Measurements from ENCODE around the gene NTN1.

- TF ChIP-seq, protein P1, sequence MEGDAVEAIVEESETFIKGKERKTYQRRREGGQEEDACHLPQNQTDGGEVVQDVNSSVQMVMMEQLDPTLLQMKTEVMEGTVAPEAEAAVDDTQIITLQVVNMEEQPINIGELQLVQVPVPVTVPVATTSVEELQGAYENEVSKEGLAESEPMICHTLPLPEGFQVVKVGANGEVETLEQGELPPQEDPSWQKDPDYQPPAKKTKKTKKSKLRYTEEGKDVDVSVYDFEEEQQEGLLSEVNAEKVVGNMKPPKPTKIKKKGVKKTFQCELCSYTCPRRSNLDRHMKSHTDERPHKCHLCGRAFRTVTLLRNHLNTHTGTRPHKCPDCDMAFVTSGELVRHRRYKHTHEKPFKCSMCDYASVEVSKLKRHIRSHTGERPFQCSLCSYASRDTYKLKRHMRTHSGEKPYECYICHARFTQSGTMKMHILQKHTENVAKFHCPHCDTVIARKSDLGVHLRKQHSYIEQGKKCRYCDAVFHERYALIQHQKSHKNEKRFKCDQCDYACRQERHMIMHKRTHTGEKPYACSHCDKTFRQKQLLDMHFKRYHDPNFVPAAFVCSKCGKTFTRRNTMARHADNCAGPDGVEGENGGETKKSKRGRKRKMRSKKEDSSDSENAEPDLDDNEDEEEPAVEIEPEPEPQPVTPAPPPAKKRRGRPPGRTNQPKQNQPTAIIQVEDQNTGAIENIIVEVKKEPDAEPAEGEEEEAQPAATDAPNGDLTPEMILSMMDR (IDR thresholded peaks at IDR 0.05), result no peak
- no peak for TF ChIP-seq POLR2A (IDR thresholded peaks at IDR 0.05)
These were observed 209.0 kb downstream of the NTN1 start for GRCh38 chr17:9230346-9230745.

Measured in adrenal gland (tissue), 5 donors.